NCI-H446 treated with DMSO at 0.1 percent for 48 hours (cell line): Measurements from ENCODE around the gene TMEM92.

Experiments
- DNase-seq: peaks from one replicate; lab custom pipeline; 2025; lab: John Stamatoyannopoulos, UW

TMEM92 gene

GRCh38 chr17:50328363-50329325, 54.4 kb downstream of the TMEM92 start:
- no peak for DNase-seq

- DNase-seq = no peak
Observed at GRCh38 chr17:50329716-50330115, 55.5 kb downstream of the TMEM92 start.

- no peak for DNase-seq
Observed at GRCh38 chr17:50330151-50330775, 56.0 kb downstream of the TMEM92 start.
